Hindlimb muscle (tissue), 1 donor: ENCODE data around the gene SETSIP. TPM values are rescaled to one million over a fixed set of nuclear protein-coding genes. Genes with fewer than 3 reads are reported as not detected.
"Not testable (repeated sequence)": the region's sequence is repeated elsewhere in the genome, so short reads cannot be mapped to it uniquely, and the experiment has no call there.

Experiments used
- DNase-seq: peaks from one replicate; pipeline ENCODE4 v3.0.0-alpha.2; 2013
- polyA plus RNA-seq: library from polyadenylated mRNA; unstranded; fragments of 120-200 nt; gene quantifications from one replicate; pipeline ENCODE4 v1.2.1, GENCODE V29; 2013; ENCODE audit not compliant: insufficient read length

The SETSIP gene
- polyA plus RNA-seq, 1 donor, result not detected

GRCh38 chr1:92045766-92046495 lies 29.3 kb downstream of the SETSIP start:
- DNase-seq, result no peak

- no peak for DNase-seq
Measured at GRCh38 chr1:92043621-92044020, 31.6 kb downstream of the SETSIP start.

GRCh38 chr1:92040971-92041370 lies 34.2 kb downstream of the SETSIP start:
- DNase-seq, result no peak

DNA sequence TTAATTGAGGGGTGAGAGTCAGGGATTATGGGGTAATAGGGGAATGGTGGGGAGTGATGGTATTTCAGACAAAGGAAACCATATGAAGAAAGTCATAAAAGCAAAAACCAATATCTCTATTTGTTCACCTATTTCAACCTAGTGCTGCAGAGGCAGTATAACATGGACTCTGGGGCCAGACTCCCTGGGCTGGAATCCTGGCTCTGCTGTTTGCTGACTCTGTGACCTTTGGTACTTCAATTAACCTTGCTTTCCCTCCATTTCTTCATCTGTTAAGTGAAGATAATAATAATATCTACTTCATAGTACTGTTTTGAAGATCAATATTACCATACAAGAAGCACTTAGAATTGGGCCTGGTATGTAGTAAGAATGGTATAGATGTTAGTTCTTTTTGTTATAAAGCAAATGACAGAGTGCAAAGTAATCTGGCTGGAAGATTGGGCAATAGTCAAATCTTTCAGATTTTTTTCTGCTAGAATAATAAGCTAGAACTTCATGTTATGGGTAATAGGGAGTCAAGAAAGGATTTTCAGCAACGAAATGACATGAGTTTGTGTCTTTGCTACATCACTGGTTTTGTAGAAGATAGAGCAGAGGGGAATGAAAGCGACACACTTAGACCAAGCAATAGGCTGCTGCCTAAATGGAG lies 36.4 kb downstream of the SETSIP start:
- DNase-seq, result no peak

DNA sequence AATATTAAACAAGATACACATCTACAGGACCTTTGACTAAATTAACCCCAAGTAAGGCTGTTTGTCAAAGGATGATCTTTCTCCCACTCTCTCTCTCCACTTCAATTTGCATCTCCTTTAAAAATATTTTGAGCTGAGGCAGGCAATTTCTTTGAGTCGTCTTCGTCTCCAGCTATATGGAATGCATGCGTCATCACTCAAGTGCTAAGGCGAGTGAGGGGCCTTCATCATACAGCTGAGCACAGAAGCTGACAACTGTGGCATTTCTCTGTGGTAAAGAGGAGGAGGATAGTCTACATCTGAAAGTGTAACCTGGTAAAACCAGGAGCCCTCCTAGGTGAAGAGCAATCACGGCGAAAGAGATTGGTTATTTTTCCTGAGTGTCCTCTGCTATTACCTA lies 37.8 kb downstream of the SETSIP start:
- no peak for DNase-seq

DNA sequence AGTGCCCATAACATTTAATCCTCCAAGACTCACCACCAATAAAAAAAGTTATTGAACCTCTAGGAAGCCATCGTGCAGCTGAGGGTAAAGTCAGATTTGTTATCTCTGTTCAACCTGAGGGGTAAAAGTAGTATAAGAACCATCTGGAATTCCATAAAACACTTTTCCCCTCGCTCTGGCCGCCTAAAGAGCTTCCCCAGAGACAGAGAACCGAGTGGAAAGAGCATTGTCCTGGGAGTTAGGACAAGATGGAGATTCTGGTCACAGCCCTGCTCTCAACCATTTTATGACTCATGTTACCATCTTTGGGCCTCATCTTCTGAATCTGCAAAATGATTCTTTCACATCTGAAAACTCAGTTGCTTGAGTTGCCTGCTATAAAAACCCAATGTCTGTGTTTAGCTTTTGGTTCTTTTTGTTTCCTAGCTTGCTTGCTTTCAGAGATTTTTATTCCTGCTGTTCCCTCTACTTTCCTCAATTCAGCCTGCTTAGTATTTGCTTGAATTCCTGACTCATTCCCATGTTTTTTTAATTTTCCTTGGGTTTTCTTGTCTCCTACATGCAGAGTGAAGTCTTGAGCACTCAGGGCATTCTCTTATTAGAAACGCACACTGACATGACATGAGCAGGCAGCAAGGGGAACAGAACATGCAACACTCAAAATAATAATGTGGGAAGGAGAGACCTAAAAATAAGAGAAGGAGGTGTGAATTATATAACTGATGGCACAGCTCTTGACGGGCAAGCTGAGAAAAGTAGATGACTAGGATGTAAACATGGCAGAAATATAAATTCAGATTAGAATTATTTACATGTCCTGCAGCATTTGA lies 43.7 kb downstream of the SETSIP start:
- DNase-seq, result no peak

DNA sequence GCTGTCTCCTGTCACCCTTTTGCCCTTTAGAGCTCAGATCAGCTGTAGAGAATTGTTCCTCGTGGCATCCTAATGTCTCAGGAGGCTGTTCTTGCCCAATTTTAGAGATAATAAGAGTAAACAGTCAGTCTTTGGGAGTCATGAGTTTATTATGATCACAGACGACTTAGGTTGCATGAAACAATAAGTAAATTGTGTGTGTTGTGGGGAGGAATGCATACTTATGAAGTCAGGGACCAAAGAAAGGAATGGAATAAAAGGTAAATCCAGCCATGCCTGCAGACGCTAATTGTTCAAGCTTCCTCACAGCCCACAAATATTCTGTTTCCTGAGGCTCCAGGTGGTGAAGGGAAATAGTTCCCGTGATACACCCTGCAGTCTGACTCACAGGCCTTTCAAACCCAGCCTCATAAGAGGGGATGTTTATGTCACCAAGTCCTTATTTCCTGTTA lies 44.5 kb downstream of the SETSIP start:
- no peak for DNase-seq

GRCh38 chr1:92029241-92029922 lies 45.8 kb downstream of the SETSIP start:
- no peak for DNase-seq

- DNase-seq, result no peak
Measured at GRCh38 chr1:92026806-92027205, 48.4 kb downstream of the SETSIP start.

GRCh38 chr1:92026042-92026441 lies 49.2 kb downstream of the SETSIP start:
- not testable (repeated sequence) for DNase-seq

Other genes with a start within 250 kb of the SETSIP start
- 32.2 TPM for gene TGFBR3, start 189.3 kb downstream of the SETSIP start, polyA plus RNA-seq
- gene BRDT, start 126.0 kb downstream of the SETSIP start, polyA plus RNA-seq, result 0.37 TPM
- gene EPHX4, start 45.4 kb downstream of the SETSIP start, polyA plus RNA-seq, result 0.93 TPM
- 4.4 TPM for gene BTBD8, start 4.9 kb upstream of the SETSIP start, polyA plus RNA-seq
- gene C1orf146, start 142.5 kb upstream of the SETSIP start, polyA plus RNA-seq, result not detected
- gene GLMN, start 223.6 kb upstream of the SETSIP start, polyA plus RNA-seq, result 11.9 TPM
- gene RPAP2, start 223.6 kb upstream of the SETSIP start, polyA plus RNA-seq, result 16.6 TPM